Measurements from ENCODE around the gene SOX15.

Gene SOX15

GRCh38 chr17:7573324-7574080, 16.4 kb downstream of the SOX15 start:
- no peaks in the 10 kb centered on the region for H3K27me3 ChIP-seq (ENCODE audit: low read depth, low read length)
- peak overlapping the region; percentile 74 to 86 for H3K4me3 ChIP-seq (ENCODE audit: low read depth in 1 of 2, low read length in 2 of 2)
- peak overlapping the region; percentile 95 for H3K27ac ChIP-seq (ENCODE audit: low read length)
- H3K4me1 ChIP-seq (ENCODE audit: control insufficient read depth in 1 of 2, insufficient read depth in 2 of 2, low read length in 2 of 2), result peaks cover 10 to 37% of the 10 kb centered on the region in 2 donors
- H3K36me3 ChIP-seq (ENCODE audit: control insufficient read depth in 1 of 2, insufficient read depth in 2 of 2, low read length in 2 of 2), result peaks cover 60 to 72% of the 10 kb centered on the region in 2 donors
- no peaks in the 10 kb centered on the region for H3K9me3 ChIP-seq (ENCODE audit: control insufficient read depth in 1 of 2, low read length in 2 of 2)

GRCh38 chr17:7572588-7573323, 17.1 kb downstream of the SOX15 start:
- Histone ChIP-seq H3K36me3 (ENCODE audit: control insufficient read depth in 1 of 2, insufficient read depth in 2 of 2, low read length in 2 of 2) (peaks cover 55 to 67% of the 10 kb centered on the region in 2 donors), H3K9me3 (ENCODE audit: control insufficient read depth in 1 of 2, low read length in 2 of 2) (no peaks in the 10 kb centered on the region), H3K4me1 (ENCODE audit: control insufficient read depth in 1 of 2, insufficient read depth in 2 of 2, low read length in 2 of 2) (peaks cover 10 to 37% of the 10 kb centered on the region in 2 donors), H3K27me3 (ENCODE audit: low read depth, low read length) (no peaks in the 10 kb centered on the region), H3K4me3 (ENCODE audit: low read depth in 1 of 2, low read length in 2 of 2) (peak overlapping the region; percentile 74 to 86), H3K27ac (ENCODE audit: low read length) (peak overlapping the region; percentile 98)

DNA sequence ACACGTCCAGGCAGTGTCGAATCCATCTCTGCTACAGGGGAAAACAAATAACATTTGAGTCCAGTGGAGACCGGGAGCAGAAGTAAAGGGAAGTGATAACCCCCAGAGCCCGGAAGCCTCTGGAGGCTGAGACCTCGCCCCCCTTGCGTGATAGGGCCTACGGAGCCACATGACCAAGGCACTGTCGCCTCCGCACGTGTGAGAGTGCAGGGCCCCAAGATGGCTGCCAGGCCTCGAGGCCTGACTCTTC, 17.6 kb downstream of the SOX15 start:
- Histone ChIP-seq H3K4me3 (ENCODE audit: low read depth in 1 of 2, low read length in 2 of 2) (peak overlapping the region; percentile 53 to 83), H3K27ac (ENCODE audit: low read length) (peak overlapping the region; percentile 98), H3K4me1 (ENCODE audit: control insufficient read depth in 1 of 2, insufficient read depth in 2 of 2, low read length in 2 of 2) (peaks cover 10 to 37% of the 10 kb centered on the region in 2 donors), H3K27me3 (ENCODE audit: low read depth, low read length) (no peaks in the 10 kb centered on the region), H3K9me3 (ENCODE audit: control insufficient read depth in 1 of 2, low read length in 2 of 2) (no peaks in the 10 kb centered on the region), H3K36me3 (ENCODE audit: control insufficient read depth in 1 of 2, insufficient read depth in 2 of 2, low read length in 2 of 2) (peaks cover 50 to 66% of the 10 kb centered on the region in 2 donors)

DNA sequence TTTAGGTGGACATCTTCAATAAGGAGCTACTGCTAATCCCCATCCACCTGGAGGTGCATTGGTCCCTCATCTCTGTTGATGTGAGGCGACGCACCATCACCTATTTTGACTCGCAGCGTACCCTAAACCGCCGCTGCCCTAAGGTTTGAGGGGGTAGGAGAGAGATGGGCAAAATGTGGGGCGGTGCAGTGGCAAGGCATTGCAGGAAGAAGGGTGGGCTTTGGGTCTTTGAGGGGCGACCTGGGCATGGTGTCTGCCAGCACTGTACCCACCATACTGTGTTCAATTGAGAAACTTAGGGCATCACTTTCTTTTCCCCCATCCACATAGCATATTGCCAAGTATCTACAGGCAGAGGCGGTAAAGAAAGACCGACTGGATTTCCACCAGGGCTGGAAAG, 19.5 kb downstream of the SOX15 start:
- H3K27me3 ChIP-seq (ENCODE audit: low read depth, low read length), result no peaks in the 10 kb centered on the region
- peaks cover 10 to 20% of the 10 kb centered on the region in 2 donors for H3K4me1 ChIP-seq (ENCODE audit: control insufficient read depth in 1 of 2, insufficient read depth in 2 of 2, low read length in 2 of 2)
- H3K27ac ChIP-seq (ENCODE audit: low read length), result no peak overlapping the region
- no peaks in the 10 kb centered on the region for H3K9me3 ChIP-seq (ENCODE audit: control insufficient read depth in 1 of 2, low read length in 2 of 2)
- peaks cover 45 to 56% of the 10 kb centered on the region in 2 donors for H3K36me3 ChIP-seq (ENCODE audit: control insufficient read depth in 1 of 2, insufficient read depth in 2 of 2, low read length in 2 of 2)
- H3K4me3 ChIP-seq (ENCODE audit: low read depth in 1 of 2, low read length in 2 of 2), result no peak overlapping the region

DNA sequence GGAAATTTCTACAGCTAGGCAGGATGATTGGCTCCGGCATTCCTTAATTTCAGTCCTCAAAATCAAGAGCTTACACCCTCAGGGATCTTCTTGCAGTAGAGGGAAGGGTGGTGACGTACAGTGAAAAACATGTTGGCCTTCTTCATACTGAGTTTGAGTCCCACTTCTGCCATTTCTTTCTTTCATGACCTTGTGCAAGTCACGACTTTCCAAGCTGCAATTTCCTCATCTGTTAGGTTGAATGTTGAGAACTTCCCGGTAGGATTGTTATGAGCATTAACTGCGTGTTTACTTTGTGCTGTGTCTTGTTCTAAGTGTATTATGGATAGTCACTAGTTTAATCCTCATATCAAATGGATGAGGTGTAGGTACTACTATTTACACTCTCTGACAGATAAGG, 20.3 kb downstream of the SOX15 start:
- Histone ChIP-seq H3K4me3 (ENCODE audit: low read depth in 1 of 2, low read length in 2 of 2) (no peak overlapping the region), H3K27ac (ENCODE audit: low read length) (no peak overlapping the region), H3K36me3 (ENCODE audit: control insufficient read depth in 1 of 2, insufficient read depth in 2 of 2, low read length in 2 of 2) (peaks cover 44 to 56% of the 10 kb centered on the region in 2 donors), H3K4me1 (ENCODE audit: control insufficient read depth in 1 of 2, insufficient read depth in 2 of 2, low read length in 2 of 2) (peaks cover 5 to 15% of the 10 kb centered on the region in 2 donors), H3K9me3 (ENCODE audit: control insufficient read depth in 1 of 2, low read length in 2 of 2) (no peaks in the 10 kb centered on the region), H3K27me3 (ENCODE audit: low read depth, low read length) (no peaks in the 10 kb centered on the region)

GRCh38 chr17:7563115-7563869, 26.6 kb downstream of the SOX15 start:
- Histone ChIP-seq H3K4me1 (ENCODE audit: control insufficient read depth in 1 of 2, insufficient read depth in 2 of 2, low read length in 2 of 2) (peaks cover 36 to 53% of the 10 kb centered on the region in 2 donors), H3K27me3 (ENCODE audit: low read depth, low read length) (no peaks in the 10 kb centered on the region), H3K4me3 (ENCODE audit: low read depth in 1 of 2, low read length in 2 of 2) (peak overlapping the region in 1 of 2 donors; percentile 96), H3K36me3 (ENCODE audit: control insufficient read depth in 1 of 2, insufficient read depth in 2 of 2, low read length in 2 of 2) (peaks cover 30 to 40% of the 10 kb centered on the region in 2 donors), H3K27ac (ENCODE audit: low read length) (no peak overlapping the region), H3K9me3 (ENCODE audit: control insufficient read depth in 1 of 2, low read length in 2 of 2) (no peaks in the 10 kb centered on the region)

DNA sequence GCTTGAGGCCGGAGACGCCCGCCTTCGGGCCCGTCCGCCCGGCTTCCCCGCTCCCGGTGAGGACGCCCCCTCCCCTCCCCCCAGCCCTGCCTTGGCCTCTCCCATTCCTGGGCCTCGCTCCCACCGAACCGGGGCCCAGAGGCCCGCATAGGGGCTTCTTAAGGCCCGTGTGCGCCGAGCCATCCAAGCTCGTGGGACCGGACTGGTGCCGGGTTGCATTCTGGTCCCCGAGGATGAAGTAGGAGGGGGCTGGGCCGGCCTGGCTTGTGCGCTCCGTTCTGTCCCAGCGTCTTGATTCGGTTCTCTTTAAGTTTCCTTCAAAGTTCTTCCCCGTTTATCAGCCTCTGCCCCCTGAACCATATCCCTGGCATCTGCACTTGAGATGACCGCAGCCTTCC, 27.7 kb downstream of the SOX15 start:
- H3K4me3 ChIP-seq (ENCODE audit: low read depth in 1 of 2, low read length in 2 of 2), result peak overlapping the region; percentile 90 to 96
- H3K9me3 ChIP-seq (ENCODE audit: control insufficient read depth in 1 of 2, low read length in 2 of 2), result no peaks in the 10 kb centered on the region
- peaks cover 30 to 34% of the 10 kb centered on the region in 2 donors for H3K36me3 ChIP-seq (ENCODE audit: control insufficient read depth in 1 of 2, insufficient read depth in 2 of 2, low read length in 2 of 2)
- peak overlapping the region; percentile 67 for H3K27ac ChIP-seq (ENCODE audit: low read length)
- H3K4me1 ChIP-seq (ENCODE audit: control insufficient read depth in 1 of 2, insufficient read depth in 2 of 2, low read length in 2 of 2), result peaks cover 41 to 63% of the 10 kb centered on the region in 2 donors
- no peaks in the 10 kb centered on the region for H3K27me3 ChIP-seq (ENCODE audit: low read depth, low read length)

DNA sequence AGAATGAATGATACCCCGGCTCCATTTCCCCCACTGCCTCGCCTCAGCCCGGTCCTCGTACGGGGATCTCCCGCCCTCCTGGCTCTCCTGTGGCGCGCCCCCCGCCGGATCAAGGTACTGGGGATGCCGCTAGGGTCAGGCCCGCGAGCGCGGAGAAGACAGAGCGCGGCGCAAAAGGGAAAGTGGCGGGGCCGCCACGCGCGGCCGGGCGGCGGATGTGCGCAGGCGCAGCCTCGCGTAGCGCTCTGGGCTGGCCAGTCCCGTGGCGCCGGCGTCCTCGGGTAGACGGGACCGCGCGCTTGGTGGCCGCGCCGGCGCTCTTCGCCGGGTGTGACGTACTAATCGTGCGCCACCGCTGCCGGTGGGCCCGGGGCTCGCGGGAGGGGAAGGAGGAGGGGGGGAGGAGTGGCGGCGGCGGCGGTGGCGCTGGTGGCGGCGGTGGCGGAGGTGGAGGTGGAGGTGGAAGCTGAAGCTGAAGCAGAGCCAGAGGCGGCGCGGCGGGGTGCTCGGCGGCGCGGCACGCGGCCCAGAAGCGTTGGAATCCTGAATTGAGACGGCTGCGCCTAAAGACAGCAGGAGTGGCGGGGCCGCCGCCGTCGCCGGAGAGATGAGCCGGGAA, 28.2 kb downstream of the SOX15 start, which contains the start of gene SENP3:
Gene SENP3, plus strand, starts transcription at position 331 of the 619 bp plus-strand sequence. CDS start 1,158 bp downstream, outside the sequence.
- Histone ChIP-seq H3K9me3 (ENCODE audit: control insufficient read depth in 1 of 2, low read length in 2 of 2) (no peaks in the 10 kb centered on the region), H3K4me3 (ENCODE audit: low read depth in 1 of 2, low read length in 2 of 2) (peak within 1 kb of the TSS; percentile 90 to 96), H3K36me3 (ENCODE audit: control insufficient read depth in 1 of 2, insufficient read depth in 2 of 2, low read length in 2 of 2) (peaks cover 27 to 31% of the 10 kb centered on the region in 2 donors), H3K4me1 (ENCODE audit: control insufficient read depth in 1 of 2, insufficient read depth in 2 of 2, low read length in 2 of 2) (peaks cover 41 to 66% of the 10 kb centered on the region in 2 donors), H3K27me3 (ENCODE audit: low read depth, low read length) (no peaks in the 10 kb centered on the region), H3K27ac (ENCODE audit: low read length) (peak within 1 kb of the TSS; percentile 97)

DNA sequence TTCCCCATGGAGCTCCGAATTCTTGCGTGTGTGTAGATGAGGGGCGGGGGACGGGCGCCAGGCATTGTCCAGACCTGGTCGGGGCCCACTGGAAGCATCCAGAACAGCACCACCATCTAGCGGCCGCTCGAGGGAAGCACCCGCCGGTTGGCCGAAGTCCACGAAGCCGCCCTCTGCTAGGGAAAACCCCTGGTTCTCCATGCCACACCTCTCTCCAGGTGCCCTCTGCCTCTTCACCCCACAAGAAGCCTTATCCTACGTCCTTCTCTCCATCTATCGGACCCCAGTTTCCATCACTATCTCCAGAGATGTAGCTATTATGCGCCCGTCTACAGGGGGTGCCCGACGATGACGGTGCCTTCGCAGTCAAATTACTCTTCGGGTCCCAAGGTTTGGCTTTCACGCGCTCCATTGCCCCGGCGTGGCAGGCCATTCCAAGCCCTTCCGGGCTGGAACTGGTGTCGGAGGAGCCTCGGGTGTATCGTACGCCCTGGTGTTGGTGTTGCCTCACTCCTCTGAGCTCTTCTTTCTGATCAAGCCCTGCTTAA, 28.8 kb downstream of the SOX15 start:
- Histone ChIP-seq H3K27ac (ENCODE audit: low read length) (peak overlapping the region; percentile 97), H3K4me1 (ENCODE audit: control insufficient read depth in 1 of 2, insufficient read depth in 2 of 2, low read length in 2 of 2) (peaks cover 41 to 66% of the 10 kb centered on the region in 2 donors), H3K27me3 (ENCODE audit: low read depth, low read length) (no peaks in the 10 kb centered on the region), H3K9me3 (ENCODE audit: control insufficient read depth in 1 of 2, low read length in 2 of 2) (no peaks in the 10 kb centered on the region), H3K4me3 (ENCODE audit: low read depth in 1 of 2, low read length in 2 of 2) (peak overlapping the region; percentile 70 to 96), H3K36me3 (ENCODE audit: control insufficient read depth in 1 of 2, insufficient read depth in 2 of 2, low read length in 2 of 2) (peaks cover 26 to 31% of the 10 kb centered on the region in 2 donors)

DNA sequence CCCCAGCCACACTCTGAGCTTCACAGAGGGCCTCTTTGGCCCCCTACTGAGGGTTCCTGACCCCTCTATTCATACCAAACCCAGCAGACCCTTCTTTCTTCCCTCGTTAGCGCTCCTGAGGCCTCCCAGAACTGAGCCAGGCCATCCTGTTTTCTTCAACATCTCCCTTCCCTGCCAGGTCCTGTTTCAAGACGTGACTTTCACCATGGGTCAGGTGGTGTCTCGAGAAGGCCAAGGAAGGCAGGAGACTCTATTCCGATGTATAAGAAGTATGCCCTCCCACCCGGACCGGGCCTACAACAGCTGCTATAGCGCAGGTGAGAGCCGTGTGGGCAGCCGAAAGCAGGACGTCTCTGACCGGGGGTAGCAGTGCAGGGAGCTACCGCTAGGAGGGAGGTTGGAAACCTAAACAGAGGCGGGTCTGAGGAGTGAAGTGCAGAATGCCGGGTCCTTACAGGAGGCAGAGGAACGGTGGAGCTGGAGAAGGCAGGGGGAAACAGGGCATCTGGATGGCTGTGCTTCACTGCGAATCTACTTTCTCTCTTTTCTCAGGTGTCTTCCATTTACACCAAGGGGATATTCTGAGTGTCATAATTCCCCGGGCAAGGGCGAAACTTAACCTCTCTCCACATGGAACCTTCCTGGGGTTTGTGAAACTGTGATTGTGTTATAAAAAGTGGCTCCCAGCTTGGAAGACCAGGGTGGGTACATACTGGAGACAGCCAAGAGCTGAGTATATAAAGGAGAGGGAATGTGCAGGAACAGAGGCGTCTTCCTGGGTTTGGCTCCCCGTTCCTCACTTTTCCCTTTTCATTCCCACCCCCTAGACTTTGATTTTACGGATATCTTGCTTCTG, 29.5 kb downstream of the SOX15 start:
- peak overlapping the region; percentile 97 for H3K27ac ChIP-seq (ENCODE audit: low read length)
- no peaks in the 10 kb centered on the region for H3K27me3 ChIP-seq (ENCODE audit: low read depth, low read length)
- peaks cover 41 to 66% of the 10 kb centered on the region in 2 donors for H3K4me1 ChIP-seq (ENCODE audit: control insufficient read depth in 1 of 2, insufficient read depth in 2 of 2, low read length in 2 of 2)
- H3K4me3 ChIP-seq (ENCODE audit: low read depth in 1 of 2, low read length in 2 of 2), result peak overlapping the region; percentile 70 to 96
- H3K36me3 ChIP-seq (ENCODE audit: control insufficient read depth in 1 of 2, insufficient read depth in 2 of 2, low read length in 2 of 2), result peaks cover 19 to 27% of the 10 kb centered on the region in 2 donors
- H3K9me3 ChIP-seq (ENCODE audit: control insufficient read depth in 1 of 2, low read length in 2 of 2), result no peaks in the 10 kb centered on the region

Measured in muscle layer of duodenum (tissue), 2 donors.